SJCRH30 (cell line): ENCODE data around the gene PIEZO2. TPM values are rescaled to one million over a fixed set of nuclear protein-coding genes. Genes with fewer than 3 reads are reported as not detected.
"Not testable (repeated sequence)": the region's sequence is repeated elsewhere in the genome, so short reads cannot be mapped to it uniquely, and the experiment has no call there.

ENCODE experiments used
- DNase-seq, 2 experiments: peaks; one replicate each; pipeline ENCODE4 v3.0.0-alpha.2; 2015 to 2020
- H3K27ac ChIP-seq: fragments of 250-450 bp; sonication (Bioruptor Pico); 2 replicates; pipeline ENCODE4 v1.5.1; 2020; ENCODE audit warnings: mild to moderate bottlenecking, moderate library complexity
- H3K27me3 ChIP-seq: fragments of 250-450 bp; sonication (Bioruptor Pico); 2 replicates; pipeline ENCODE4 v1.5.1; 2020; ENCODE audit warnings: mild to moderate bottlenecking, moderate library complexity
- H3K36me3 ChIP-seq: fragments of 250-450 bp; sonication (Bioruptor Pico); 2 replicates; pipeline ENCODE4 v1.5.1; 2020; ENCODE audit warnings: mild to moderate bottlenecking, moderate library complexity
- H3K4me1 ChIP-seq: fragments of 250-450 bp; sonication (Bioruptor Pico); 2 replicates; pipeline ENCODE4 v1.5.1; 2020; ENCODE audit warnings: mild to moderate bottlenecking, moderate library complexity
- H3K4me3 ChIP-seq: fragments of 250-450 bp; sonication (Bioruptor Pico); 2 replicates; pipeline ENCODE4 v1.5.1; 2020; ENCODE audit warnings: mild to moderate bottlenecking, moderate library complexity
- H3K9me3 ChIP-seq: fragments of 250-450 bp; sonication (Bioruptor Pico); replicated peaks from 2 replicates; pipeline ENCODE4 v1.5.1; 2020; ENCODE audit warnings: mild to moderate bottlenecking, moderate library complexity
- total RNA-seq: library from RNA; depleted of rRNA; stranded (reverse); fragments of >200 nt; shearing (Covaris generic); gene quantifications from 2 replicates; pipeline ENCODE4 v1.2.3, GENCODE V29; 2014

The PIEZO2 gene
- total RNA-seq, 1 experiment from 2014 or later, result 0.32 TPM

- H3K9me3 ChIP-seq, H3K4me3 ChIP-seq, H3K27me3 ChIP-seq, H3K27ac ChIP-seq, H3K36me3 ChIP-seq, DNase-seq, H3K4me1 ChIP-seq: not testable (repeated sequence)
Observed at GRCh38 chr18:10638539-10638885, 510.9 kb downstream of the PIEZO2 start.

- not testable (repeated sequence) for H3K4me3 ChIP-seq, H3K4me1 ChIP-seq, DNase-seq, H3K27me3 ChIP-seq, H3K36me3 ChIP-seq, H3K27ac ChIP-seq, H3K9me3 ChIP-seq
Observed at GRCh38 chr18:10637858-10638538, 511.4 kb downstream of the PIEZO2 start.

- H3K4me3 ChIP-seq, H3K27me3 ChIP-seq, DNase-seq, H3K9me3 ChIP-seq, H3K36me3 ChIP-seq, H3K27ac ChIP-seq, H3K4me1 ChIP-seq: not testable (repeated sequence)
Observed at GRCh38 chr18:10629076-10629475, 520.3 kb downstream of the PIEZO2 start.

GRCh38 chr18:10626606-10627213 is 522.7 kb downstream of the PIEZO2 start:
- DNase-seq, H3K36me3 ChIP-seq, H3K27ac ChIP-seq, H3K9me3 ChIP-seq, H3K4me1 ChIP-seq, H3K4me3 ChIP-seq, H3K27me3 ChIP-seq: not testable (repeated sequence)

GRCh38 chr18:10623606-10624005 is 525.8 kb downstream of the PIEZO2 start:
- H3K27ac ChIP-seq, DNase-seq, H3K27me3 ChIP-seq, H3K36me3 ChIP-seq, H3K4me3 ChIP-seq, H3K9me3 ChIP-seq, H3K4me1 ChIP-seq: not testable (repeated sequence)

GRCh38 chr18:10622982-10623381 is 526.4 kb downstream of the PIEZO2 start:
- not testable (repeated sequence) for H3K4me1 ChIP-seq, H3K4me3 ChIP-seq, H3K27ac ChIP-seq, H3K27me3 ChIP-seq, H3K9me3 ChIP-seq, H3K36me3 ChIP-seq, DNase-seq

GRCh38 chr18:10620670-10621329 is 528.6 kb downstream of the PIEZO2 start:
- H3K27ac ChIP-seq, H3K36me3 ChIP-seq, H3K9me3 ChIP-seq, H3K4me1 ChIP-seq, H3K27me3 ChIP-seq, DNase-seq, H3K4me3 ChIP-seq: not testable (repeated sequence)
